ENCODE measurements around the gene CHRNB2.

The CHRNB2 gene

DNA sequence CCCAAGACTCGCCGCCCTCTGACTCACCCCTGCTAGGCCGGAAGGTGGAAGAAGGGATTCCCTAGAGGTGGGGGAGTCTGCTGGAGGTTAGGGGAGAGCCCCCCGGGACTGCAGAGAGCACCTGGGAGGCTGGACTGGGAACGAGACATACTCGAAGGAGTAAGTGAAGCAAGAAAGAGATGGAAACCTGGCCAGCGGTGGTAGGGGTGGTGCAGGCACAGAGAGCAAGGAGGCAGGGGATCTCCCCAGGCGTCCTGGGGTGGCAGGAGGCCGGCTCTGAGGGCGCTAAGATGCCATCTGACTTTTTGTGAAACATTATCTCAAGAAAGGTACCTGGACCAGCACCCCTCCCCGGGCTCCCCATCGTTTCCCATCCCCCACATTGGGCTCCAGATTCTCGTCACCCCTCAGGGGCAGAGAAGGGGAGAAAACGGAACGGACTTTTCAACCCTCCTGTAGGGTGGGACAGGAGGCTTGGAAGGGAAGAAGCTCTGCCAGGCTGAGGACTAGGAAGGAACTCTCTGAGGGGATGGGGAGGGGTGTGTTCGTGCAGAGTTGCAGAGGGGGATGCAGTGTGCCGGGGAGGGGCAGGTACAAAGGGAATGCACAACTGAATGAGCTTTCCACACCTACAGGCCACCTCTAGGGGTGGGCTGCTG is 708 bp downstream of the CHRNB2 start:
- Histone ChIP-seq H3K4me3 (ENCODE audit: low read length) (no peak overlapping the region), H3K9ac (ENCODE audit: low read length) (no peak overlapping the region)

GRCh38 chr1:154571244-154571963 is 3.8 kb downstream of the CHRNB2 start:
- Histone ChIP-seq H3K27ac (ENCODE audit: low read length) (no peak overlapping the region), H3K4me3 (ENCODE audit: low read length) (no peak overlapping the region), H3K27me3 (ENCODE audit: low read depth, low read length) (no peaks in the 10 kb centered on the region), H3K4me2 (ENCODE audit: low read length) (no peak overlapping the region), H3K9me3 (ENCODE audit: insufficient read depth, low read length) (no peaks in the 10 kb centered on the region), H4K20me1 (ENCODE audit: insufficient read depth, low read length) (no peaks in the 10 kb centered on the region), H3K4me1 (ENCODE audit: low read length) (no peaks in the 10 kb centered on the region), H3K79me2 (ENCODE audit: low read length) (no peaks in the 10 kb centered on the region), H3K36me3 (replicated peaks; ENCODE audit: low read depth, low read length) (no peaks in the 10 kb centered on the region), H2AFZ (ENCODE audit: low read depth, low read length) (no peak overlapping the region), H3K9ac (ENCODE audit: low read length) (no peak overlapping the region)
- TF ChIP-seq, protein P1, sequence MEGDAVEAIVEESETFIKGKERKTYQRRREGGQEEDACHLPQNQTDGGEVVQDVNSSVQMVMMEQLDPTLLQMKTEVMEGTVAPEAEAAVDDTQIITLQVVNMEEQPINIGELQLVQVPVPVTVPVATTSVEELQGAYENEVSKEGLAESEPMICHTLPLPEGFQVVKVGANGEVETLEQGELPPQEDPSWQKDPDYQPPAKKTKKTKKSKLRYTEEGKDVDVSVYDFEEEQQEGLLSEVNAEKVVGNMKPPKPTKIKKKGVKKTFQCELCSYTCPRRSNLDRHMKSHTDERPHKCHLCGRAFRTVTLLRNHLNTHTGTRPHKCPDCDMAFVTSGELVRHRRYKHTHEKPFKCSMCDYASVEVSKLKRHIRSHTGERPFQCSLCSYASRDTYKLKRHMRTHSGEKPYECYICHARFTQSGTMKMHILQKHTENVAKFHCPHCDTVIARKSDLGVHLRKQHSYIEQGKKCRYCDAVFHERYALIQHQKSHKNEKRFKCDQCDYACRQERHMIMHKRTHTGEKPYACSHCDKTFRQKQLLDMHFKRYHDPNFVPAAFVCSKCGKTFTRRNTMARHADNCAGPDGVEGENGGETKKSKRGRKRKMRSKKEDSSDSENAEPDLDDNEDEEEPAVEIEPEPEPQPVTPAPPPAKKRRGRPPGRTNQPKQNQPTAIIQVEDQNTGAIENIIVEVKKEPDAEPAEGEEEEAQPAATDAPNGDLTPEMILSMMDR (IDR thresholded peaks at IDR 0.05; ENCODE audit: low read depth, low read length) = no peak
- TF ChIP-seq EZH2phosphoT487 (IDR thresholded peaks at IDR 0.05; ENCODE audit: low read depth) = no peak

More for the DNA sequence above, 708 bp downstream of the CHRNB2 start:
- Histone ChIP-seq H3K4me2 (ENCODE audit: low read length) (no peak overlapping the region), H3K9me3 (ENCODE audit: insufficient read depth, low read length) (no peaks in the 10 kb centered on the region), H3K4me1 (ENCODE audit: low read length) (no peaks in the 10 kb centered on the region), H3K27me3 (ENCODE audit: low read depth, low read length) (no peaks in the 10 kb centered on the region), H3K79me2 (ENCODE audit: low read length) (no peaks in the 10 kb centered on the region), H3K27ac (ENCODE audit: low read length) (no peak overlapping the region), H4K20me1 (ENCODE audit: insufficient read depth, low read length) (no peaks in the 10 kb centered on the region), H3K36me3 (replicated peaks; ENCODE audit: low read depth, low read length) (no peaks in the 10 kb centered on the region), H2AFZ (ENCODE audit: low read depth, low read length) (no peak overlapping the region)
- TF ChIP-seq EZH2phosphoT487 (IDR thresholded peaks at IDR 0.05; ENCODE audit: low read depth) = no peak
- TF ChIP-seq, protein P1 (IDR thresholded peaks at IDR 0.05; ENCODE audit: low read depth, low read length) = no peak

- no peak overlapping the region for H3K27ac ChIP-seq (ENCODE audit: low read length)
- no peak overlapping the region for H3K9ac ChIP-seq (ENCODE audit: low read length)
- H3K4me1 ChIP-seq (ENCODE audit: low read length) = no peaks in the 10 kb centered on the region
- no peak overlapping the region for H3K4me3 ChIP-seq (ENCODE audit: low read length)
- no peaks in the 10 kb centered on the region for H3K9me3 ChIP-seq (ENCODE audit: insufficient read depth, low read length)
- H3K79me2 ChIP-seq (ENCODE audit: low read length) = no peaks in the 10 kb centered on the region
- no peaks in the 10 kb centered on the region for H4K20me1 ChIP-seq (ENCODE audit: insufficient read depth, low read length)
- no peaks in the 10 kb centered on the region for H3K36me3 ChIP-seq (replicated peaks; ENCODE audit: low read depth, low read length)
- H2AFZ ChIP-seq (ENCODE audit: low read depth, low read length) = no peak overlapping the region
- H3K27me3 ChIP-seq (ENCODE audit: low read depth, low read length) = no peaks in the 10 kb centered on the region
- no peak overlapping the region for H3K4me2 ChIP-seq (ENCODE audit: low read length)
- TF ChIP-seq, protein P1 (IDR thresholded peaks at IDR 0.05; ENCODE audit: low read depth, low read length) = no peak
- TF ChIP-seq EZH2phosphoT487 (IDR thresholded peaks at IDR 0.05; ENCODE audit: low read depth) = no peak
Measured at GRCh38 chr1:154571964-154572288, 4.3 kb downstream of the CHRNB2 start.

GRCh38 chr1:154572468-154573167 is 5.0 kb downstream of the CHRNB2 start:
- Histone ChIP-seq H3K9me3 (ENCODE audit: insufficient read depth, low read length) (no peaks in the 10 kb centered on the region), H3K79me2 (ENCODE audit: low read length) (no peaks in the 10 kb centered on the region), H3K36me3 (replicated peaks; ENCODE audit: low read depth, low read length) (peaks cover 5% of the 10 kb centered on the region), H3K9ac (ENCODE audit: low read length) (no peak overlapping the region), H3K27ac (ENCODE audit: low read length) (no peak overlapping the region), H3K27me3 (ENCODE audit: low read depth, low read length) (no peaks in the 10 kb centered on the region), H3K4me1 (ENCODE audit: low read length) (no peaks in the 10 kb centered on the region), H2AFZ (ENCODE audit: low read depth, low read length) (no peak overlapping the region), H3K4me2 (ENCODE audit: low read length) (no peak overlapping the region), H3K4me3 (ENCODE audit: low read length) (no peak overlapping the region), H4K20me1 (ENCODE audit: insufficient read depth, low read length) (no peaks in the 10 kb centered on the region)
- TF ChIP-seq, protein P1 (IDR thresholded peaks at IDR 0.05; ENCODE audit: low read depth, low read length) = no peak
- no peak for TF ChIP-seq EZH2phosphoT487 (IDR thresholded peaks at IDR 0.05; ENCODE audit: low read depth)

Data from OCI-LY3 (cell line).